MM.1S (cell line): ENCODE data around the gene HBA2.

Experiments used
- EZH2 ChIP-seq: fragments of 300-600 bp; sonication (generic); optimal IDR thresholded peaks from 2 replicates; pipeline ENCODE3; 2017; ENCODE audit warnings: low read depth, mild to moderate bottlenecking, antibody characterized with exemption, low read length, mixed read lengths
- EZH2phosphoT487 ChIP-seq: fragments of 300-600 bp; sonication (generic); IDR thresholded peaks from 2 replicates; pipeline ENCODE4 v1.6.1; 2018; ENCODE audit warnings: antibody characterized with exemption, low read length
- TF ChIP-seq, protein P1 (sequence below): fragments of 300-600 bp; sonication (generic); IDR thresholded peaks from 2 replicates; pipeline ENCODE4 v1.5.1; 2016; ENCODE audit warnings: antibody characterized with exemption, low read length, mixed read lengths

DNA sequence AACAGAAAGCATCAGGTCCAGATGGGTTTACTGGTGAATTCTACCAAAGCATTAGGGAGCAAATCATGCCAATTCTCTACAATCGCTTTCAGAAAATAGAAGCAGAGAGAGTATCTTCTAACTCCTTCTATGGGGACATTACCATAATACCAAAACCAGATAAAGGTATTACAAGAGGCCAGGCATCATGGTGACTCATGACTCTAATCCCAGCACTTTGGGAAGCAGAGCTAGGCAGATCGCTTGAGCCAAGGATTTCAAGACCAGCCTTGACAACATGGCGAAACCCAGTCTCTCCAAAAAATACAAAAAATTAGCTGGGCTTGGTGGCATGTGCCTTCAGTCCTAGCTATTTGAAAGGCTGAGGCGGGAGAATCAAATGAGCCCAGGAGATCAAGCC is 30.6 kb downstream of the HBA2 start:
- TF ChIP-seq, protein P1, sequence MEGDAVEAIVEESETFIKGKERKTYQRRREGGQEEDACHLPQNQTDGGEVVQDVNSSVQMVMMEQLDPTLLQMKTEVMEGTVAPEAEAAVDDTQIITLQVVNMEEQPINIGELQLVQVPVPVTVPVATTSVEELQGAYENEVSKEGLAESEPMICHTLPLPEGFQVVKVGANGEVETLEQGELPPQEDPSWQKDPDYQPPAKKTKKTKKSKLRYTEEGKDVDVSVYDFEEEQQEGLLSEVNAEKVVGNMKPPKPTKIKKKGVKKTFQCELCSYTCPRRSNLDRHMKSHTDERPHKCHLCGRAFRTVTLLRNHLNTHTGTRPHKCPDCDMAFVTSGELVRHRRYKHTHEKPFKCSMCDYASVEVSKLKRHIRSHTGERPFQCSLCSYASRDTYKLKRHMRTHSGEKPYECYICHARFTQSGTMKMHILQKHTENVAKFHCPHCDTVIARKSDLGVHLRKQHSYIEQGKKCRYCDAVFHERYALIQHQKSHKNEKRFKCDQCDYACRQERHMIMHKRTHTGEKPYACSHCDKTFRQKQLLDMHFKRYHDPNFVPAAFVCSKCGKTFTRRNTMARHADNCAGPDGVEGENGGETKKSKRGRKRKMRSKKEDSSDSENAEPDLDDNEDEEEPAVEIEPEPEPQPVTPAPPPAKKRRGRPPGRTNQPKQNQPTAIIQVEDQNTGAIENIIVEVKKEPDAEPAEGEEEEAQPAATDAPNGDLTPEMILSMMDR: no peak
- TF ChIP-seq EZH2 (no peak), EZH2phosphoT487 (no peak)
